GM06990 (cell line): Measurements from ENCODE around the gene ANKS3.
A peak's percentile ranks its signal among the peaks of the same experiment; 100 is the strongest.
"Not testable (repeated sequence)": the region's sequence is repeated elsewhere in the genome, so short reads cannot be mapped to it uniquely, and the experiment has no call there.

Experiments used
- DNase-seq: peaks from one replicate; pipeline ENCODE4 v3.0.0-alpha.2; 2011; ENCODE audit not compliant: insufficient read length; ENCODE audit errors: extremely low read depth
- H3K27me3 ChIP-seq: replicated peaks from 2 replicates; pipeline ENCODE4 v1.6.0; 2011; ENCODE audit warnings: low read length; ENCODE audit not compliant: control insufficient read depth, insufficient read depth
- H3K36me3 ChIP-seq: 2 replicates; pipeline ENCODE4 v1.5.1; 2011; ENCODE audit warnings: low read length; ENCODE audit not compliant: control insufficient read depth, insufficient read depth
- H3K4me3 ChIP-seq: replicated peaks from 2 replicates; pipeline ENCODE4 v1.5.1; 2011; ENCODE audit warnings: low read depth, mild to moderate bottlenecking, control low read depth, low read length
- CTCF ChIP-seq: IDR thresholded peaks from 2 replicates; pipeline ENCODE4 v1.5.1; 2011; ENCODE audit warnings: low read length, control low read depth, mild to moderate bottlenecking, inconsistent platforms; ENCODE audit not compliant: insufficient read depth, poor library complexity, severe bottlenecking

The ANKS3 gene

GRCh38 chr16:4652561-4652960 is 81.5 kb downstream of the ANKS3 start:
- H3K27me3 ChIP-seq: no peaks in the 10 kb centered on the region

GRCh38 chr16:4651827-4652226 is 82.2 kb downstream of the ANKS3 start:
- DNase-seq: no peak
- Histone ChIP-seq H3K4me3 (no peak overlapping the region), H3K27me3 (no peaks in the 10 kb centered on the region), H3K36me3 (peaks cover 34% of the 10 kb centered on the region)
- no peak for TF ChIP-seq CTCF

More at GRCh38 chr16:4652561-4652960, 81.5 kb downstream of the ANKS3 start:
- no peak for DNase-seq
- TF ChIP-seq CTCF: no peak
- Histone ChIP-seq H3K4me3 (no peak overlapping the region), H3K36me3 (peaks cover 38% of the 10 kb centered on the region)

GRCh38 chr16:4650443-4651074 is 83.5 kb downstream of the ANKS3 start:
- H3K4me3 ChIP-seq, DNase-seq, H3K27me3 ChIP-seq: not testable (repeated sequence)
- TF ChIP-seq CTCF: peak; percentile 88
- peaks cover 33% of the 10 kb centered on the region for H3K36me3 ChIP-seq

GRCh38 chr16:4649744-4650442 is 84.2 kb downstream of the ANKS3 start:
- Histone ChIP-seq H3K4me3 (no peak overlapping the region), H3K27me3 (no peaks in the 10 kb centered on the region), H3K36me3 (peaks cover 27% of the 10 kb centered on the region)
- DNase-seq: no peak
- no peak for TF ChIP-seq CTCF

- no peak overlapping the region for H3K4me3 ChIP-seq
- no peaks in the 10 kb centered on the region for H3K27me3 ChIP-seq
- DNase-seq: no peak
- TF ChIP-seq CTCF: no peak
- H3K36me3 ChIP-seq: peaks cover 23% of the 10 kb centered on the region
Measured at GRCh38 chr16:4648917-4649316, 85.2 kb downstream of the ANKS3 start.
